HL-60 (cell line): ENCODE data around the gene LRRC8A.
"Not testable (repeated sequence)": the region's sequence is repeated elsewhere in the genome, so short reads cannot be mapped to it uniquely, and the experiment has no call there.

Source experiments
- DNase-seq, 2 experiments: peaks; one replicate each; pipeline ENCODE4 v3.0.0-alpha.2; 2010 to 2020; ENCODE audit warnings: low read depth in 1 of 2, low spot score in 1 of 2
- H3K27ac ChIP-seq: fragments of 250-450 bp; sonication (Bioruptor Pico); replicated peaks from 2 replicates; pipeline ENCODE4 v1.5.1; 2020; ENCODE audit warnings: mild to moderate bottlenecking, moderate library complexity
- H3K27me3 ChIP-seq: fragments of 250-450 bp; sonication (Bioruptor Pico); 2 replicates; pipeline ENCODE4 v1.5.1; 2021; ENCODE audit warnings: mild to moderate bottlenecking, moderate library complexity; ENCODE audit not compliant: insufficient read depth, poor library complexity, severe bottlenecking
- H3K4me3 ChIP-seq: replicated peaks from 2 replicates; pipeline ENCODE4 v1.5.1; 2011; ENCODE audit warnings: mild to moderate bottlenecking, control low read depth, low read length; ENCODE audit not compliant: insufficient read depth
- GABPA ChIP-seq: IDR thresholded peaks from 2 replicates; pipeline ENCODE4 v1.6.1; 2012; ENCODE audit warnings: low read depth
- POLR2AphosphoS5 ChIP-seq: IDR thresholded peaks from 2 replicates; pipeline ENCODE4 v1.6.1; 2012; ENCODE audit warnings: low read depth
- SPI1 ChIP-seq: IDR thresholded peaks from 2 replicates; pipeline ENCODE4 v1.6.1; 2012; ENCODE audit warnings: low read depth, mild to moderate bottlenecking, borderline replicate concordance
- TF ChIP-seq, protein P1 (sequence below): IDR thresholded peaks from 2 replicates; pipeline ENCODE4 v1.6.1; 2012; ENCODE audit warnings: low read depth; ENCODE audit not compliant: insufficient replicate concordance
- TF ChIP-seq, protein P2 (sequence below): IDR thresholded peaks from one replicate; pipeline ENCODE4 v1.5.1; 2011; ENCODE audit warnings: low read length, control low read depth, inconsistent platforms; ENCODE audit not compliant: insufficient read depth

LRRC8A gene

DNA sequence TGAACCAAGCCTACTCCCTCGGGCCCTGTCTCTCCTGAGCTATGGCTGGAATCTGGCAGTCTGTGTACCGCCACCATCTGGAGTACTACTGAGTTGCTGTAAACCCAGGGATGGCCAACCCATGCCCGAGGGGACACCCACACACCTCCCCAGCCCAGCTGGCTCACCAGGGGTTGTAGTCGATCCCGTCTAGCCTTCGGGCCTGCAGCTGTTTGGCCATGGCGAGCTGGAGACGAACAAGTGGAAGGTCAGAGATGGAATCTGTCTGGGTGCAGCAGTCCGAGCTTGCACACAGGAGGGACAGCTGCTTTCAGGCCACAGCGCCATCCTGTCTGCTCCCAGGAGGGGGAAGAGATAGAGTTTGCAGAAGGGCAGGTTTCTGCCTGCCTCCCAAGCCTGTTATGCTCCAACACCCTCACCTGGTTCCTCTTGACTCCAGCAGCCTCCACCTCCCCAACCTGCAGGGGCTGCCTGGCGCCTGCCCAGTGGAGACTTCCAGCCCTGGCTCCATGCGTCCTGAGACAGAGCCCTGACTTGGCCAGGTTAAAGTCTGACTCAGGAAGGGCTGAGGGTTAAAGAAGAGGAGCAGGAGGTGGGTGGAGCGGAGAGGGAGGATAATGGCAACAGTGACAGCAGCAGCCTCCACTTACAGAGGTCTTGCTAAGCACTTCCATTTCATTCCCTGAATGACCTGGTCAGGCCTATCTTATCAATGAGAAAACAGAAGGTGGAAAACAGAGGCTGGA is 36.6 kb upstream of the LRRC8A start:
- Histone ChIP-seq H3K27me3 (no peaks in the 10 kb centered on the region), H3K27ac (no peak overlapping the region), H3K4me3 (no peak overlapping the region)
- no peak for TF ChIP-seq SPI1
- TF ChIP-seq, protein P1, sequence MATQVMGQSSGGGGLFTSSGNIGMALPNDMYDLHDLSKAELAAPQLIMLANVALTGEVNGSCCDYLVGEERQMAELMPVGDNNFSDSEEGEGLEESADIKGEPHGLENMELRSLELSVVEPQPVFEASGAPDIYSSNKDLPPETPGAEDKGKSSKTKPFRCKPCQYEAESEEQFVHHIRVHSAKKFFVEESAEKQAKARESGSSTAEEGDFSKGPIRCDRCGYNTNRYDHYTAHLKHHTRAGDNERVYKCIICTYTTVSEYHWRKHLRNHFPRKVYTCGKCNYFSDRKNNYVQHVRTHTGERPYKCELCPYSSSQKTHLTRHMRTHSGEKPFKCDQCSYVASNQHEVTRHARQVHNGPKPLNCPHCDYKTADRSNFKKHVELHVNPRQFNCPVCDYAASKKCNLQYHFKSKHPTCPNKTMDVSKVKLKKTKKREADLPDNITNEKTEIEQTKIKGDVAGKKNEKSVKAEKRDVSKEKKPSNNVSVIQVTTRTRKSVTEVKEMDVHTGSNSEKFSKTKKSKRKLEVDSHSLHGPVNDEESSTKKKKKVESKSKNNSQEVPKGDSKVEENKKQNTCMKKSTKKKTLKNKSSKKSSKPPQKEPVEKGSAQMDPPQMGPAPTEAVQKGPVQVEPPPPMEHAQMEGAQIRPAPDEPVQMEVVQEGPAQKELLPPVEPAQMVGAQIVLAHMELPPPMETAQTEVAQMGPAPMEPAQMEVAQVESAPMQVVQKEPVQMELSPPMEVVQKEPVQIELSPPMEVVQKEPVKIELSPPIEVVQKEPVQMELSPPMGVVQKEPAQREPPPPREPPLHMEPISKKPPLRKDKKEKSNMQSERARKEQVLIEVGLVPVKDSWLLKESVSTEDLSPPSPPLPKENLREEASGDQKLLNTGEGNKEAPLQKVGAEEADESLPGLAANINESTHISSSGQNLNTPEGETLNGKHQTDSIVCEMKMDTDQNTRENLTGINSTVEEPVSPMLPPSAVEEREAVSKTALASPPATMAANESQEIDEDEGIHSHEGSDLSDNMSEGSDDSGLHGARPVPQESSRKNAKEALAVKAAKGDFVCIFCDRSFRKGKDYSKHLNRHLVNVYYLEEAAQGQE = no peak
- TF ChIP-seq, protein P2, sequence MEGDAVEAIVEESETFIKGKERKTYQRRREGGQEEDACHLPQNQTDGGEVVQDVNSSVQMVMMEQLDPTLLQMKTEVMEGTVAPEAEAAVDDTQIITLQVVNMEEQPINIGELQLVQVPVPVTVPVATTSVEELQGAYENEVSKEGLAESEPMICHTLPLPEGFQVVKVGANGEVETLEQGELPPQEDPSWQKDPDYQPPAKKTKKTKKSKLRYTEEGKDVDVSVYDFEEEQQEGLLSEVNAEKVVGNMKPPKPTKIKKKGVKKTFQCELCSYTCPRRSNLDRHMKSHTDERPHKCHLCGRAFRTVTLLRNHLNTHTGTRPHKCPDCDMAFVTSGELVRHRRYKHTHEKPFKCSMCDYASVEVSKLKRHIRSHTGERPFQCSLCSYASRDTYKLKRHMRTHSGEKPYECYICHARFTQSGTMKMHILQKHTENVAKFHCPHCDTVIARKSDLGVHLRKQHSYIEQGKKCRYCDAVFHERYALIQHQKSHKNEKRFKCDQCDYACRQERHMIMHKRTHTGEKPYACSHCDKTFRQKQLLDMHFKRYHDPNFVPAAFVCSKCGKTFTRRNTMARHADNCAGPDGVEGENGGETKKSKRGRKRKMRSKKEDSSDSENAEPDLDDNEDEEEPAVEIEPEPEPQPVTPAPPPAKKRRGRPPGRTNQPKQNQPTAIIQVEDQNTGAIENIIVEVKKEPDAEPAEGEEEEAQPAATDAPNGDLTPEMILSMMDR = no peak
- TF ChIP-seq GABPA = no peak
- no peak for TF ChIP-seq POLR2AphosphoS5
- no peak for DNase-seq

DNA sequence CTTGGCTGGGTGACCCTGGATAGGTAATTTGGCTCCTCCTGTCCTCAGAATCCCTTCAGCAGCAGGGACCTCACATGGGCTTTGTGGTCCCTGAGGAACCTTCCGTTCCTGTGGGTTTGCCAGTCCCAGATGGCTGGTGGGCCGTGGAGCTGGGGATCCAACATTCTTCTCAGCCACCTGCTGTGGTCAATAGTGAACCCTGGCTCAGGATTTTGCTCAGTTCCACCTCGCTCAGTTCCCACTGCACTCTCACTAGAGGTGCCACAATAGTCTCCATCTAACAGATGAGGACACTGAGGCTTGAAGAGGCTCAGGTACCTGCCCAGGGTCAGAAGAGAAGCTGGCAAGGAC is 35.3 kb upstream of the LRRC8A start:
- Histone ChIP-seq H3K27me3 (no peaks in the 10 kb centered on the region), H3K27ac (no peak overlapping the region), H3K4me3 (no peak overlapping the region)
- TF ChIP-seq GABPA = no peak
- TF ChIP-seq POLR2AphosphoS5 = no peak
- TF ChIP-seq, protein P2 = no peak
- TF ChIP-seq, protein P1 = no peak
- no peak for TF ChIP-seq SPI1
- no peak for DNase-seq

DNA sequence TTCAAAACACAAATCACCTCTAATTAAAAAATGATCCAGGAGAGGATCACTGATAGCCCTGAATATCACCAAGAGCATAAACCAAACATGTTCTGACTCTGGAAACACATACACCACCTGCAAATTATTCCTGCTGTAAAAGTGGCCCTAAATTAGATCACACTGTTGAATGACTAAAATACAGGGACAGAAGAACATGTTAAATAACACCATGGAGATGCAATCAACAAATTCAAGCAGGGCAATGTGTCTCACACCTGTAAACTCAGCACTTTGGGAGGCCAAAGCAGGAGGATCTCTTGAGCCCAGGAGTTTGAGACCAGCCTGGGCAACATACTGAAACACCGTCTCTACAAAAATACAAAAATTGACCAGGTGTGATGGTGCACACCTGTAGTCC is 34.1 kb upstream of the LRRC8A start:
- no peak for DNase-seq
- Histone ChIP-seq H3K27ac (no peak overlapping the region), H3K4me3 (no peak overlapping the region), H3K27me3 (no peaks in the 10 kb centered on the region)
- TF ChIP-seq SPI1 (no peak), GABPA (no peak)
- TF ChIP-seq, protein P2 = no peak

DNA sequence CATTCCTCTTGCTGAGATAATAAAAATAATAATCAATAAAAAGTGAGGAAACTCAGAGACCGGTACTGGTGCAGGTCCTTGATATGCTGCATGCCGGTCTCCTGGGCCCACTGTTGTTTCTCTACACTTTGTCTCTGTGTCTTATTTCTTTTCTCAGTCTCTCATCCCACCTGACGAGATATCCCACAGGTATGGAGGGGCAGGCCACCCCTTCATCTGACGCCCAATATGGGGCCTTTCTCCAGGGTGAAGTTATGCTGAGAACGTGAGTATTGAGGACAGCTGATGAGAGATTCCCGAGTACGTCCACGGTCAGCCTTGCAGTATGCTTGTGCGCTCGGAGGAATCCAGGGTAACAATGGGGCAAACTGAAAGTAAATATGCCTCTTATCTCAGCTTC is 30.9 kb upstream of the LRRC8A start:
- not testable (repeated sequence) for H3K27ac ChIP-seq, H3K4me3 ChIP-seq, H3K27me3 ChIP-seq, DNase-seq

DNA sequence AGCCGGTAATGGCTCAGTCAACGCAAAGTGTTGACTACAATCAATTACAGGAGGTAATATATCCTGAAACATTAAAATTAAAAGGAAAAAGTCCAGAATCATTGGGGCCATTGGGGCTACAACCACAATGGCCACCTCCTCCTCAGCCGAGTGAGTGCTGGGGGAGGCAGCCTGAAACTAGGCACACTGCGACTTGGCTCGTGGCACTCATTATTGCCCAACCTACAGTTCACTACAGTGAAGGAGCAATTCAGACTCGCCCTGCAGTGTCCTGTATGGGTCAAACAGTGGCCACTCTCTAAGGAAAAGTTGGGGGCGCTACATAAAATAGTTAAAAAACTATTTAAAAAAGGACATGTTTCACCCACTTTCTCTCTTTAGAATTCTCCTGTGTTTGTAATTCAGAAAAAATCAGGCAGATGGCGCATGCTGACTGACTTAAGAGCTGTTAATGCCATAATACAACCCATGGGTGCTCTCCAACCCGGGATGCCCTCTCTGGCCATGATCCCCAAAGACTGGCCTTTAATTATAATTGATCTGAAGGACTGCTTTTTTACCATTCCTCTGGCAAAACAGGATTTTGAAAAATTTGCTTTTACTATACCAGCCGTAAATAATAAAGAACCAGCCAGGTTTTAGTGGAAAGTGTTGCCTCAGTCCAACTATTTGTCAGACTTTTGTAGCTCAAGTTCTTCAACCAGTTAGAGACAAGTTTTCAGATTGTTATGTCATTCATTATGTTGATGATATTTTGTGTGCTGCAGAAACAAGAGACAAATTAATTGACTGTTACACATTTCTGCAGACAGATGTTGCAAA is 29.9 kb upstream of the LRRC8A start:
- not testable (repeated sequence) for H3K27me3 ChIP-seq, H3K27ac ChIP-seq, H3K4me3 ChIP-seq
- peak in 1 of 2 experiments; percentile 45 for DNase-seq

DNA sequence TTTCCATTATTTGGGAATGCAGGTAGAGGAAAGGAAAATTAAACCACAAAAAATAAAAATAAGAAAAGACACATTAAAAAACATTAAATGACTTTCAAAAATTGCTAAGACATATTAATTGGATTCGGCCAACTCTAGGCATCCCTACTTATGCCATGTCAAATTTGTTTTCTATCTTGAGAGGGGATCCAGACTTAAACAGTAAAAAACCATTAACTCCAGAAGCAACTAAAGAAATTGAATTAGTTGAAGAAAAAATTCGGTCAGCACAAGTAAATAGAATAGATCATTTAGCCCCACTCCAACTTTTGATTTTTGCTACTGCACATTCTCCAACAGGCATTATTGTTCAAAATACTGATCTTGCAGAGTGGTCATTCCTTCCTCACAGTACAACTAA is 29.3 kb upstream of the LRRC8A start:
- H3K27ac ChIP-seq, H3K27me3 ChIP-seq, DNase-seq, H3K4me3 ChIP-seq: not testable (repeated sequence)

DNA sequence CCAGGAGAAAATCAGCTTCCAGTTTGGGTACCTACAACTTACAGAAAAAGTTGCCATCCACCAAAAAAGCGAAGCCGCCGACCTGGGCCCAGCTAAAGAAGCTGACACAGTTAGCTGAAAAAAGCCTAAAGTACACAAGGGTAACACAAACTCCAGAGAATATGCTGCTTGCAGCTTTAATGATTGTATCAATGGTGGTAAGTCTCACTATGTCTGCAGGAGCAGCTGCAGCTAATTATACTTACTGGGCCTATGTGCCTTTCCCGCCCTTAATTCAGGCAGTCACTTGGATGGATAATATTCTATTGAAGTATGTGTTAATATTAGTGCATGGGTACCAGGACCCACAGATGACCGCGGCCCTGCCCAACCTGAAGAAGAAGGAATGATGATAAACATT is 27.5 kb upstream of the LRRC8A start:
- not testable (repeated sequence) for H3K27me3 ChIP-seq, H3K27ac ChIP-seq, DNase-seq, H3K4me3 ChIP-seq
